Muscle of leg (tissue), 9 donors: Measurements from ENCODE around the gene PPP3R2. TPM values are rescaled to one million over a fixed set of nuclear protein-coding genes. Genes with fewer than 3 reads are reported as not detected.

Experiments used
- polyA plus RNA-seq, 8 donors: library from polyadenylated mRNA; unstranded; fragments of 120-200 nt; gene quantifications; one replicate each; pipeline versions ENCODE4 v1.2.1 to v1.2.3, GENCODE V29; 2013; ENCODE audit warnings: inconsistent platforms in 1 of 8, low replicate concordance in 1 of 8; ENCODE audit not compliant: insufficient read length in 8 of 8, insufficient read depth in 1 of 8
- total RNA-seq: library from RNA; stranded (reverse); fragments of 120-200 nt; gene quantifications from one replicate; pipeline ENCODE4 v1.2.4, GENCODE V29; 2013

PPP3R2 gene
- total and polyA plus RNA-seq, 9 donors: 0.04 TPM; not detected in 7

Other genes starting within 250 kb of the PPP3R2 start
- gene BAAT, start 210.0 kb downstream of the PPP3R2 start, total RNA-seq: 0.66 TPM
- gene BAAT, start 210.0 kb downstream of the PPP3R2 start, polyA plus RNA-seq: 1 to 10 TPM in 4 of 8 donors, under 1 TPM in 4; 0.33 to 3.0 (median 0.83) TPM
- 16.6 TPM for gene MRPL50, start 196.4 kb downstream of the PPP3R2 start, total RNA-seq
- gene MRPL50, start 196.4 kb downstream of the PPP3R2 start, polyA plus RNA-seq: 10 to 100 TPM; 13.8 to 16.9 (median 15.5) TPM
- 26.1 TPM for gene ZNF189, start 196.1 kb downstream of the PPP3R2 start, total RNA-seq
- 10 to 100 TPM; 17.7 to 23.4 (median 19.3) TPM for gene ZNF189, start 196.1 kb downstream of the PPP3R2 start, polyA plus RNA-seq
- gene ALDOB, start 159.2 kb downstream of the PPP3R2 start, total RNA-seq: 0.40 TPM
- gene ALDOB, start 159.2 kb downstream of the PPP3R2 start, polyA plus RNA-seq: 10 to 100 TPM in 2 of 8 donors, 1 to 10 TPM in 1, under 1 TPM in 5; 0.27 to 21.1 (median 0.69) TPM
- 24.5 TPM for gene RNF20, start 61.1 kb downstream of the PPP3R2 start, total RNA-seq
- gene RNF20, start 61.1 kb downstream of the PPP3R2 start, polyA plus RNA-seq: 10 to 100 TPM; 29.2 to 43.0 (median 37.1) TPM
- 0.80 TPM for gene GRIN3A, start 143.7 kb upstream of the PPP3R2 start, total RNA-seq
- gene GRIN3A, start 143.7 kb upstream of the PPP3R2 start, polyA plus RNA-seq: 1 to 10 TPM in 1 of 8 donors, under 1 TPM in 7; 0.48 to 1.1 (median 0.70) TPM